ENCODE results near the gene KAZN. TPM values are rescaled to one million over a fixed set of nuclear protein-coding genes. Genes with fewer than 3 reads are reported as not detected.

The KAZN gene
- total RNA-seq, 1 experiment from 2014 or later: 2.4 TPM

DNA sequence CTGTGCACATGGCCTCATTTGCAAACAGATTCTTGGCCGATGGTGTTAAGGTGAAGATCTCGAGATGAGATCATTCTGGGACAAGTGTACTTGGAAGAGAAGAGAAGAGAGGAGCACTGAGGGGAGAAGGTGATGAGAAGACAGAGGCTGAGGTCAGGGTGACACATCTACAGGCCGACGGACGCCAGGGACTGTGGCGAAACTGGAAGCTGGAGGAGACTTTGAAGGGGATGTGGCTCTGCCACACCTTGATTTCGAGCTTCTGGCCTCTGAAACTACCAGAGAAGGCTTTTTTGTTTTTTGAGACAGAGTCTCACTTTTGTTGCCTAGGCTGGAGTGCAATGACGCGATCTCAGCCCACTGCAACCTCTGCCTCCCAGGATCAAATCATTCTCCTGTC is 417.5 kb downstream of the KAZN start:
- no peak overlapping the region for H3K4me3 Mint-ChIP-seq (ENCODE audit: unreplicated experiment)
- H3K27ac Mint-ChIP-seq (ENCODE audit: unreplicated experiment): no peak overlapping the region
- Histone ChIP-seq H3K36me3 (ENCODE audit: control insufficient read depth, insufficient read depth, low read length) (no peaks in the 10 kb centered on the region), H3K9me3 (no peaks in the 10 kb centered on the region), H3K4me3 (ENCODE audit: low read depth, low read length) (no peak overlapping the region), H3K27me3 (replicated peaks; ENCODE audit: control insufficient read depth, insufficient read depth, low read length) (no peaks in the 10 kb centered on the region), H3K4me1 (peaks cover 4% of the 10 kb centered on the region; the same call in 1 of the 2 replicates)
- no peaks in the 10 kb centered on the region for H3K27me3 Mint-ChIP-seq (ENCODE audit: insufficient read depth, unreplicated experiment)
- TF ChIP-seq, protein P1, sequence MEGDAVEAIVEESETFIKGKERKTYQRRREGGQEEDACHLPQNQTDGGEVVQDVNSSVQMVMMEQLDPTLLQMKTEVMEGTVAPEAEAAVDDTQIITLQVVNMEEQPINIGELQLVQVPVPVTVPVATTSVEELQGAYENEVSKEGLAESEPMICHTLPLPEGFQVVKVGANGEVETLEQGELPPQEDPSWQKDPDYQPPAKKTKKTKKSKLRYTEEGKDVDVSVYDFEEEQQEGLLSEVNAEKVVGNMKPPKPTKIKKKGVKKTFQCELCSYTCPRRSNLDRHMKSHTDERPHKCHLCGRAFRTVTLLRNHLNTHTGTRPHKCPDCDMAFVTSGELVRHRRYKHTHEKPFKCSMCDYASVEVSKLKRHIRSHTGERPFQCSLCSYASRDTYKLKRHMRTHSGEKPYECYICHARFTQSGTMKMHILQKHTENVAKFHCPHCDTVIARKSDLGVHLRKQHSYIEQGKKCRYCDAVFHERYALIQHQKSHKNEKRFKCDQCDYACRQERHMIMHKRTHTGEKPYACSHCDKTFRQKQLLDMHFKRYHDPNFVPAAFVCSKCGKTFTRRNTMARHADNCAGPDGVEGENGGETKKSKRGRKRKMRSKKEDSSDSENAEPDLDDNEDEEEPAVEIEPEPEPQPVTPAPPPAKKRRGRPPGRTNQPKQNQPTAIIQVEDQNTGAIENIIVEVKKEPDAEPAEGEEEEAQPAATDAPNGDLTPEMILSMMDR (IDR thresholded peaks at IDR 0.05; ENCODE audit: insufficient read depth in 1 of 2, low read depth in 1 of 2, low read length in 1 of 2, severe bottlenecking in 1 of 2, unreplicated experiment in 1 of 2): no peak
- ChIA-PET POLR2A (no interaction called here), CTCF (no interaction called here)
- H3K4me1 Mint-ChIP-seq (ENCODE audit: low read depth, unreplicated experiment): no peaks in the 10 kb centered on the region
- DNase-seq: no peak
- intact Hi-C loops (cut with micrococcal nuclease; ENCODE audit: unreplicated experiment): no loop called here
- no peaks in the 10 kb centered on the region for H3K36me3 Mint-ChIP-seq (ENCODE audit: insufficient read depth, unreplicated experiment)
- no TSS peak for BruUV-seq (replicated peaks)
- no peaks in the 10 kb centered on the region for H3K9me3 Mint-ChIP-seq (ENCODE audit: unreplicated experiment)

DNA sequence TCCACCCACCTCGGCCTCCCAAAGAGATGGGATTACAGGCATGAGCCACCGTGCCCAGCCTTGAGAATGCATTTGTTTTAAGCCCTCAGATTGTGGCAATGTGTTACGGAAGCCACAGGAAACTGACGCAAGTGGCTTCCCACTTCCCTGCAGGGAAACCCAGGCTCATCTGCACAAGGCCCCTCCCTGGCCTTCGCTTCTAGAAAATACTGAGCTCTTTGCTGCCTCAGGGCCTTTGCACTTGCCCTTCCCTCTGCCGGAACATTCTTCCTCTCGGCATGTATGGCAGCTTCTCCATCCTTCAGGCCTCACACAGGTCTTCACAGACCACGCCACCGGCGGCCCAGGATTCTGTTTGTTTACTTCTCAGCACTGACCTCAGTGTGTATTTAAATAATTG is 418.0 kb downstream of the KAZN start:
- Histone ChIP-seq H3K4me1 (peaks cover 4% of the 10 kb centered on the region; the same call in 1 of the 2 replicates), H3K9me3 (no peaks in the 10 kb centered on the region), H3K4me3 (ENCODE audit: low read depth, low read length) (no peak overlapping the region), H3K27me3 (replicated peaks; ENCODE audit: control insufficient read depth, insufficient read depth, low read length) (no peaks in the 10 kb centered on the region), H3K36me3 (ENCODE audit: control insufficient read depth, insufficient read depth, low read length) (no peaks in the 10 kb centered on the region)
- H3K27me3 Mint-ChIP-seq (ENCODE audit: insufficient read depth, unreplicated experiment): no peaks in the 10 kb centered on the region
- CTCF ChIA-PET: interaction anchor here (0.6 kb wide), 1 partner anchor 25 kb away, joined by 9 read pairs; no protein-coding TSS in a partner anchor
- no peak overlapping the region for H3K27ac Mint-ChIP-seq (ENCODE audit: unreplicated experiment)
- H3K9me3 Mint-ChIP-seq (ENCODE audit: unreplicated experiment): no peaks in the 10 kb centered on the region
- H3K36me3 Mint-ChIP-seq (ENCODE audit: insufficient read depth, unreplicated experiment): no peaks in the 10 kb centered on the region
- no TSS peak for BruUV-seq (replicated peaks)
- TF ChIP-seq, protein P1 (IDR thresholded peaks at IDR 0.05; ENCODE audit: insufficient read depth in 1 of 2, low read depth in 1 of 2, low read length in 1 of 2, severe bottlenecking in 1 of 2, unreplicated experiment in 1 of 2): no peak
- no peak for DNase-seq
- intact Hi-C loops (cut with micrococcal nuclease; ENCODE audit: unreplicated experiment): no loop called here
- H3K4me1 Mint-ChIP-seq (ENCODE audit: low read depth, unreplicated experiment): no peaks in the 10 kb centered on the region
- no peak overlapping the region for H3K4me3 Mint-ChIP-seq (ENCODE audit: unreplicated experiment)
- POLR2A ChIA-PET: no interaction called here

DNA sequence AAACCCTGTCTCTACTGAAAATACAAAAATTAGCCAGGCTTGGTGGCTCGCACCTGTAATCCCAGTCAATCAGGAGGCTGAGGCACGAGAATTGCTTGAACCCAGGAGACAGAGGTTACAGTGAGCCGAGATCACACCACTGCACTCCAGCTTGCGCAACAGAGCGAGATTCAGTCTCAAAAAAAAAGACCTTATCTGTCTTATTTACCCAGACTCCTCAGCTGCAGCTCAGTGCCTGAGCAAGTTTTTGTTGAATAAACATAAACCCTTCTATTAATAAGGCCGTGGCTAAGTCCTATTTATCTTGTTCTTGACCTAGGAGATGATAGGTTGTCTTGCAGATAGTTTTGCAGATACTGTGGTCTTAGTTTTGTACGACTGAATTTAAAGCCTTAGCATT is 418.6 kb downstream of the KAZN start:
- CTCF ChIA-PET: interaction anchor here (0.6 kb wide), 1 partner anchor 24 kb away, joined by 9 read pairs; no protein-coding TSS in a partner anchor
- Histone ChIP-seq H3K9me3 (no peaks in the 10 kb centered on the region), H3K4me3 (ENCODE audit: low read depth, low read length) (no peak overlapping the region), H3K4me1 (peaks cover 4% of the 10 kb centered on the region; the same call in 1 of the 2 replicates), H3K36me3 (ENCODE audit: control insufficient read depth, insufficient read depth, low read length) (no peaks in the 10 kb centered on the region), H3K27me3 (replicated peaks; ENCODE audit: control insufficient read depth, insufficient read depth, low read length) (no peaks in the 10 kb centered on the region)
- no TSS peak for BruUV-seq (replicated peaks)
- H3K4me3 Mint-ChIP-seq (ENCODE audit: unreplicated experiment): no peak overlapping the region
- H3K4me1 Mint-ChIP-seq (ENCODE audit: low read depth, unreplicated experiment): no peaks in the 10 kb centered on the region
- H3K36me3 Mint-ChIP-seq (ENCODE audit: insufficient read depth, unreplicated experiment): no peaks in the 10 kb centered on the region
- H3K9me3 Mint-ChIP-seq (ENCODE audit: unreplicated experiment): no peaks in the 10 kb centered on the region
- no peaks in the 10 kb centered on the region for H3K27me3 Mint-ChIP-seq (ENCODE audit: insufficient read depth, unreplicated experiment)
- H3K27ac Mint-ChIP-seq (ENCODE audit: unreplicated experiment): no peak overlapping the region
- intact Hi-C loops (cut with micrococcal nuclease; ENCODE audit: unreplicated experiment): no loop called here
- TF ChIP-seq, protein P1 (IDR thresholded peaks at IDR 0.05; ENCODE audit: insufficient read depth in 1 of 2, low read depth in 1 of 2, low read length in 1 of 2, severe bottlenecking in 1 of 2, unreplicated experiment in 1 of 2): no peak
- POLR2A ChIA-PET: no interaction called here
- DNase-seq: peak in 1 of 2 experiments; percentile 21

Measured in Caco-2 (cell line).